Measurements from ENCODE around the gene HAL.

The HAL gene

DNA sequence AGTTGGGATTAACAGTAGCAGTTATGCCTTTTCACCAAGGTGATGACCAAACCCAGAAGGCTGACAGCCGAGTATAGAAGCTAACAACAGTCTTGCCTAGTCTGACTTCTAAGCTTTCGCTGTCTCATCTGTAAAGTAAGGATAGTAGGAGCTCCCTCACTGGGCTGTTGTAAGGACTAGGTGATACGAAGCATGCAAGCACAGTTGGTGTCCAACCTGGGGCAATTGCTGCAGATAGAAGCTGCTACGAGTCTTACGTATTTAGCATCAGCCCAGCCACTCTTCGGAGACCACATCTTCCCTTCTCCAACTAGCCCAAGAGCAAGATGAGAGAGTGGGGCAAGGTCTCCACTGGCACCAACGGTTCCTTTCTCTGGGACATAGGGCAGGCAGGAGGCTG lies 6.0 kb downstream of the HAL start:
- Mint-ChIP-seq H3K9me3 (no peaks in the 10 kb centered on the region), H3K27ac (no peak overlapping the region), H3K4me3 (no peak overlapping the region), H3K4me1 (no peaks in the 10 kb centered on the region), H3K36me3 (no peaks in the 10 kb centered on the region)
- ATAC-seq (no peak), DNase-seq (ENCODE audit: low spot score in 2 of 2) (no peak)

DNA sequence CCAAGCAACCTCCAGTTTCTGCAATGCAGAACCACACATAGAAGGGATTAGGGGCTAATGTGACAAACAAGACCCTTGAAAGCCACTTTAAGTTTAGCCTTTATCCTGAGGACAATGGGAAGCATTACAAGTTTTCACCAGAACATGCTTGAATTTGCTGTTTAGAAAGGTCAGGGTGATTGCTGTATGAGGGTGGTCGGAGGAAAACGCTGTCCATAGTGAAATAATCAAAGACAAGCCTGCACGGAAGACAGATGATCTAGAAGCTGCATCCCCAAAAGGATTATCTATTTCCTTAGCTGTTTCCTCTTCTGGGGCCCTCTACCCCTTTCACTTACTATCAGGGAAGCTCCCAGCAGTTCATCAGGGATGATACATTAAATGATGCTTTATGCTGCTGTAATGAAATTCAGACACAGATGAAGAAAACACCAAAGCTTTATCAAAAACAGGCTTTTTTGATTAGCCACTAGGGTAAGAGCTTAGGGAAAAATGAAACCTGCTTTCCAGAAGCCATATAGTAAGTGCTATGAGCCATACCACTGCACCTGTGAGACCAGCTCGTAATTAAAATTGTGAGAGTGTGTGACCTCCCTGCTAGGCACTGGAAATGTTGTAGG lies 6.5 kb downstream of the HAL start:
- ATAC-seq (no peak), DNase-seq (ENCODE audit: low spot score in 2 of 2) (no peak)
- H3K36me3 Mint-ChIP-seq: no peaks in the 10 kb centered on the region
- no peak overlapping the region for H3K27ac Mint-ChIP-seq
- no peak overlapping the region for H3K4me3 Mint-ChIP-seq
- no peaks in the 10 kb centered on the region for H3K4me1 Mint-ChIP-seq
- no peaks in the 10 kb centered on the region for H3K9me3 Mint-ChIP-seq

DNA sequence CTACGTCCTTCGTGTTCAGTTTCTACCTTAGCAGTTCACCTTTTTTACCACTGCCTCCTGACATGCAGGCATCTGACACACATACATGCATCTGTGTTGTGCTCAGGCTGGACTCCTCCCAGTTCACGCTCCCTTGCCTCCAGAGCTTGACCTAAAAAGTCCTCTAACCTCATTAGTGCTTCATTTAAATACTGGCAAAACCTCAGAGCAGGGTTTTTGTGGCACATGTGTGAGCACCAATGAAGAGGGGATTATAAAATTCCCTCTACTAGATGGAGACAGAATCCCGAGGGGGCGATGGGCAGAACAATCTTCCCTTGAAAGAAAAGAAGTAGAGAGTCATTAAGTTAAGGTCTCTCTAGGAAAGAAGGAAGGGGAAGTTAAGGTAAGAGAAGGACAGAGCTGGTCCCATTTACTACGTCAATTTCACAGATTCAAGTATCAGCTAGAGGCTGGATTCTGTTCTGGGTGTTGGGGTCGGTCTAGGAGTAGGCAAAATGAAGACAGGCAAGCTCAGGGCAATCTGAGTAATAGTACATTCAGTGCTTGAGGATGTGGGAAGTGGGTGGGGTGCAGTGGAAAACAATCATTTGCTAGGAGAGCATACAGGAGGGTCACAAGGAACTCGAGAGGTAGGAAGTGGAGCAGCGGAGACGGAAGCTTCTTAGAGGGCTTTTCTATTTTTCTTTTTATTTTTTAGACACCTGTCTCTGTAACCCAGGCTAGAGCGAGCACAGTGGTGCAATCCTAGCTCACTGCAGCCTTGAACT lies 7.5 kb downstream of the HAL start:
- Mint-ChIP-seq H3K27ac (no peak overlapping the region), H3K36me3 (no peaks in the 10 kb centered on the region), H3K4me3 (no peak overlapping the region), H3K9me3 (no peaks in the 10 kb centered on the region), H3K4me1 (no peaks in the 10 kb centered on the region)
- ATAC-seq (no peak), DNase-seq (ENCODE audit: low spot score in 2 of 2) (no peak)

DNA sequence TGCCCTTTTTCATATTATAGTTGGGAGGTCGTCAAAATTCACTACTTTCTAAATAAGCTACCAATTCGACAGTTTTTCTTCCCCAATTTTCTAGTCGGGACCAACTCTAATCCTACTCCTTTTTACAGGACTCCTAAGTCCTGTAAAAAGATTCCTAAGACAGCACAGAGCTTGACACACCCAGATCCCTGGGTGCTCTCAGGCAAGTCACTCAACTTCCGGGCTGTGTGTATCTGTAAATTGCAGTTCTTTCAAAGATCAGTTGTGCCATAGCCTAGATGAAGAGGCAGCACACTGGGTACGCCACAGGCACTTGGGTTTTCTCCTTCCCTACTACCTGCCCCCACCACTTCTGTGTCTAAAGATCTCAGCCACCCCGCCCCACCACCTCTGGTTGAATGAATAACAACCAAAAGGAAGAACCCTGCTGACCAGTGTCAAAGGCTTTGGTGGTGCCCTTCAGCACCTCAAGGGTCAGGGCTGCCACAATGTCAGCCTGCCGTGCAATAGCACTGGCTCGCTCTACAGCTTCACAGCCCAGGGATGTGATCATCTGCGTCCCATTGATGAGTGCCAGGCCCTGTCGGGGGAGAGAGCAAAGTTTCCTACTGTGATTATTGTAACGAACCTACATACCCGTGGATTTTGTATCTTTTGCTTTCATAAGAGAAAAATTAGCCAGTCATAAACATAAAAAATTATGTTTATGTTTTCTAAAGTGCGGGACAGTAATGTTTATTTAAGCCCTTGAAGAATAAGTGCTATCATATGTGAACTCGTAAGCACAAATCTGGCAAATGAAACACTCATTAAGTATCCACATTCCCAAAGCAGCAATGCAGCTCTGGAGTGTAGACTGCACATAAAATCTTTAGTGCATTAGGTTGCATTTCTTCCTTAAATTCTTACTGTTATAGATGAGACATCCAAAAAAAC lies 9.2 kb downstream of the HAL start:
- no peaks in the 10 kb centered on the region for H3K36me3 Mint-ChIP-seq
- H3K27ac Mint-ChIP-seq: no peak overlapping the region
- ATAC-seq: no peak
- H3K4me1 Mint-ChIP-seq: no peaks in the 10 kb centered on the region
- no peaks in the 10 kb centered on the region for H3K9me3 Mint-ChIP-seq
- no peak overlapping the region for H3K4me3 Mint-ChIP-seq
- DNase-seq (ENCODE audit: low spot score in 2 of 2): no peak

DNA sequence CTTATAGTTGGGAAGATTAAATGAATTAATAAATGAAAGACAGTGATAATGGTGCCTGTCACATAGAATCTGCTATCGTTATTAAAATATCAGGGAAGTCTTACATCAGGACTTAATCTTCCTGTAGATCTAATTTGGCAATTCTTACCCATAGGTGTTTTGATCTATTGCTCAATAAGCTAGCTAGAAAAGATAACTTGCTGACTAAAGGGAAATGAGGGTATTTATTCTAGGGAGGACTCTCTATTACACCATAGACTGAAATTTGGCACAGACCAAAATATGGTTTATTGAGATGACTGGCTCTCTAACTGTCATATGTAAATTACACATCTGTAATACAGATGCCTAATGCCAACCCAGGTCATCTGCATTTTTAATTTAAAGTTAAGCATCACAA lies 11.5 kb downstream of the HAL start:
- Mint-ChIP-seq H3K36me3 (no peaks in the 10 kb centered on the region), H3K4me3 (no peak overlapping the region), H3K9me3 (no peaks in the 10 kb centered on the region), H3K4me1 (no peaks in the 10 kb centered on the region), H3K27ac (no peak overlapping the region)
- DNase-seq (ENCODE audit: low spot score in 2 of 2) (no peak), ATAC-seq (no peak)

DNA sequence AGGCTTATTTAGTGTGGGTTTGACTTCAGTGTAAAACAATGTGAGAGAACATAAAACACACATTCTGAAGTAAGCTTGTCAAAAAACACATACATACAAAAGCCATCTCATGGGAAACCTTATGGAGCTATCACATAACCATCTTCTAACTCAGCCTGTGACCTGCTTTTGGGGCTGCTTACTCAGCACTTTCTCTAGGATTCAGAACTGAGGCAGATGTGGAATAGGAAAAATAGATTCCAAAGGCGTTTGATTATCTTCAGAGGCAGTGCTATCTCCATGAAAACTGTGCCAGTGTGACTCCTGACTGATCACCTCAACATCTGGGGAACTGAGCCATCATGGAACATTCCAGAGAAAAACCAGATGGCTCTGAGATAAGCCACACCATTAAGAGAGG lies 13.5 kb downstream of the HAL start:
- Mint-ChIP-seq H3K36me3 (no peaks in the 10 kb centered on the region), H3K9me3 (no peaks in the 10 kb centered on the region), H3K27ac (no peak overlapping the region), H3K4me1 (no peaks in the 10 kb centered on the region), H3K4me3 (no peak overlapping the region)
- ATAC-seq (no peak), DNase-seq (ENCODE audit: low spot score in 2 of 2) (peak in 1 of 2 donors; percentile 34)

DNA sequence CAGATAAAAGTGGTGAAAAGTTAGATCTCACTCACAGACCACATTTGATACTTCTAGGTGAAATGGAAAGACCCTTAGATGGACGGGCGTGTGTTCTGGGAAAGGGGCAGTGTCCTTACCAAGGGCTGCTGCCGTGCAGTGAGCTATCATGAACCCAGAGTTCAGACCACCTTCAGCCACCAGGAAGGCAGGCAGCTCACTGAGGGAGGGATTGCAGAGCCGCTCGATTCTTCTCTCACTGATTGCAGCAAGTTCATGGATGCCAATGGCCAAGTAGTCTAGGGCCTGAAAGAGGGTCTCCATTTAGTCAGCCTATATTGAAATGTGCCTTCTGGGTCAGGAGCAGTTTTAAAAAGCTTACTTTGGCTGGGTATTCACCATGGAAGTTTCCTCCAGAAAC lies 15.7 kb downstream of the HAL start:
- no peak for ATAC-seq
- no peaks in the 10 kb centered on the region for H3K4me1 Mint-ChIP-seq

DNA sequence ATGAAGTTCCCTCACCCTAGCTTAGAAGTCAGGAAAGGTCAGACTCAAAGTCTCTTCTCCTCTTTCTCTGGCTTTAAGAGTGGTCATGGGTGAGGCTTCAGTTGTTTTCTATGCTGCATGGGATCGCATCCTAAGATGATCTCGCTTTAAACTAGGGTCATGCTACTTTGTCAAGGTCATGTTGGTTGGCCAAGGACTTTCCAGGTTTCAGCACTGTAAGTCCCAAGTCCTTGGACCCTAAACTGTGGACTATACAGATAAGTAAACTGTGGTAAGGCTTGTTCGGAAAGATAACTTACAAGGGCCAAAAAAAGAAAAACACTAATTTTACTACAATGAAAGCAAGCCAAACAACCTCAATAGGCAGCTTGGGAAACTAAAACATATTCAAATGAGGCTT lies 17.4 kb downstream of the HAL start:
- ATAC-seq: no peak
- no peaks in the 10 kb centered on the region for H3K36me3 Mint-ChIP-seq
- H3K4me3 Mint-ChIP-seq: no peak overlapping the region

More for the DNA sequence above, 15.7 kb downstream of the HAL start:
- no peaks in the 10 kb centered on the region for H3K36me3 Mint-ChIP-seq
- H3K27ac Mint-ChIP-seq: no peak overlapping the region
- no peaks in the 10 kb centered on the region for H3K9me3 Mint-ChIP-seq
- H3K4me3 Mint-ChIP-seq: no peak overlapping the region
- DNase-seq (ENCODE audit: low spot score in 2 of 2): no peak

DNA sequence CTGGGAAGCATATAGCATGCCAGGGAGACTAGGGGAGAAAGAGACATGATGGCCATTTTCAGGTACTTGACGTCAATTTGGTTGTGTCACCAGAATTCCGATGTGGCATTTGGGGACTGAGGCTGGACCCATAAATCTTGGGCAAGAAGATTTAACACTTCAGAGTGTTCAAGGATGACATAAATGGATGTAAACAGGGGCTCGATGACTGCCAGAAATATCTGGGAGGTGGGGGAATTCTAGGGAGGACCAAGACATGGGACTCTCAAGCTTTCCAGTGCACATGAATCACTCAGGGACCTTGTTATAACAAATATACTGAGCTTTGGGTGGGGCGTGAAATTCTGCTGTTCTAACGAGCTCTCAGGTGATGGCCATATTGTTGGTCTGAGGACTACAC lies 17.8 kb downstream of the HAL start:
- Mint-ChIP-seq H3K27ac (no peak overlapping the region), H3K4me3 (no peak overlapping the region), H3K9me3 (no peaks in the 10 kb centered on the region), H3K36me3 (no peaks in the 10 kb centered on the region), H3K4me1 (no peaks in the 10 kb centered on the region)
- no peak for DNase-seq (ENCODE audit: low spot score in 2 of 2)
- no peak for ATAC-seq

More for the DNA sequence above, 17.4 kb downstream of the HAL start:
- Mint-ChIP-seq H3K9me3 (no peaks in the 10 kb centered on the region), H3K4me1 (no peaks in the 10 kb centered on the region), H3K27ac (no peak overlapping the region)
- DNase-seq (ENCODE audit: low spot score in 2 of 2): no peak

DNA sequence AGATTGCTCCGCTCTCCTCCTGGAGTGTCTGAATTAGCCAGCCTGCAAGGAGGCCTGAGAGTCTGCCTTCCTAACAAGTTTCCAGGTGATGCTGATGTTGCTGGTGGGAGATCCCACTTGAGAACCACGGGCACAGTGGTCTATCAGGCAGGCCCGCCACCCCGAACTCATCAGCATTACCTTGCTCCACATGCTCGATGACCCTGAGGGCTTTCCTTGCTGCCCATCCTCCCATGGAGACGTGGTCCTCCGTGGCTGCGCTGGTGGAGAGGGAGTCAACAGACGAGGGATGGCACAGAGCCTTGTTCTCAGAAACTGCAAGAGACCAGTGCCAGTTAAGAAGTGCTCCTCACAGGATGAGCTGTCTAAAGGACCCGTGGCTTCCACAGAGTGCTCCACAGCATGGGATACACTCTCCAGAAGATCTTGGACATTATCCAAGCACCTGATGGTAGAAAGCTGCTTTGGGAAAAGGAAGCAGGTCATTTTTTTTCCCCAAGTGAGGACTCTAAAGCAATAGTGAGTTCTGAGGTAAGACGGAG lies 18.3 kb downstream of the HAL start:
- no peak overlapping the region for H3K27ac Mint-ChIP-seq
- ATAC-seq (no peak), DNase-seq (ENCODE audit: low spot score in 2 of 2) (no peak)
- no peak overlapping the region for H3K4me3 Mint-ChIP-seq
- no peaks in the 10 kb centered on the region for H3K4me1 Mint-ChIP-seq
- no peaks in the 10 kb centered on the region for H3K9me3 Mint-ChIP-seq
- no peaks in the 10 kb centered on the region for H3K36me3 Mint-ChIP-seq

DNA sequence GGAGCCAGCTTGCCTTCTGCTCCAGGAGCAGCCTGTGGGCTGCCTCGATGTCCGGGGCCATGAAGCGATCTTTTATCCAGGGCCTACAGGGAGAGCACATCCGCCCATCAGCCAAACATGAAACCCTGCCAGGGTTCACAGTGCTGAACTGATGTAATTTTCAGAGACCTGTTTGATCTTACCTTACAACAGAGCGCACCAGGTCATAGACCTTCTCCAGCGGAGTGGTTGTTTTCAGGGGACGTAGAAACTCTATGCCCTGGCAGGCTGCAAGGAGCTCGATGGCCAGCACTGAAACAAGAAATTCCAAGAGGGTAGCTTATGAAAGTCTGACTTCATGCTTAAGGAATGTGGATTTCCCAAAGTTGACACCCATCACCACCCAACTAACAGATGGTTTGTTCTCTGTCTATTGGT lies 19.7 kb downstream of the HAL start:
- no peaks in the 10 kb centered on the region for H3K36me3 Mint-ChIP-seq

DNA sequence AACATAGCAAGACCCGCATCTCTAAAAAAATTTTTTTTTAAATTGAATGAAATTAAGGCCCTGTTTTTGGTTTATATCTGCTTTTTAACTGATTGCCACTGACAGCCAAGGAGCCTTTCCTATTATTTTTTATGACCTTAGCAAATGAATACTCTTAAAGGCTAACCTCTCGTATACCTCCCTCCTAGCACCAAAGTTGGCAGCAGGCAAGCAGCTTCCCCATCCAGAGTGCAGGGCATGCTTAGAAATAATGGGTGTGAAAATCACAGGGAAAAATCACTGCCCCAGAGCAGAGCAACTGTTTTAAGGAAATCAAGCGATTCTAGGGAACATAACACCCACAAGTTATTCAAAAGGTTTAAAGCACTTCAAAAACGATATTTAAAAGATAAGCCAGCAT lies 20.7 kb downstream of the HAL start:
- ATAC-seq: no peak
- no peak for DNase-seq (ENCODE audit: low spot score in 2 of 2)
- no peaks in the 10 kb centered on the region for H3K9me3 Mint-ChIP-seq
- no peak overlapping the region for H3K4me3 Mint-ChIP-seq
- no peaks in the 10 kb centered on the region for H3K4me1 Mint-ChIP-seq
- H3K36me3 Mint-ChIP-seq: no peaks in the 10 kb centered on the region
- no peak overlapping the region for H3K27ac Mint-ChIP-seq

More for the DNA sequence above, 19.7 kb downstream of the HAL start:
- DNase-seq (ENCODE audit: low spot score in 2 of 2) (no peak), ATAC-seq (no peak)
- Mint-ChIP-seq H3K27ac (no peak overlapping the region), H3K9me3 (no peaks in the 10 kb centered on the region), H3K4me3 (no peak overlapping the region), H3K4me1 (no peaks in the 10 kb centered on the region)

DNA sequence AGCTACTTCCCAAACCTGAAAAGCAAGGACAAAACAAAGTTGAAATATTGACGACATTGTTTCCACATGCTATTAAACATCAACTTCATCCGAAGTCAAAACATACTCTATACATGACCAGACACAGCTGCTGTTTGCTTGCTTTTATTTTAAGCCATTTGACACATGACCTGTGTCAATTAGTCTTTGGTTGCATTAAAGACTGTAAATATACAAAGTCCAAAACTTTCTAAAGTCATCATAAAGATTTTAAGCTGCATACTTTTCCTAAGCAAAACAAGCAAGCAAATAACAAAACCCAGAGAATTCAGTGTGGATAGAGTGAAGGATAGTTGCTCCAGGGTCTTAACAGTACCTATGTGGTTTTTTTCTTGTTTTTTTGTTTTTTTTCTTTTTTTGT lies 21.8 kb downstream of the HAL start:
- Mint-ChIP-seq H3K36me3 (no peaks in the 10 kb centered on the region), H3K9me3 (no peaks in the 10 kb centered on the region), H3K4me3 (no peak overlapping the region), H3K27ac (no peak overlapping the region), H3K4me1 (no peaks in the 10 kb centered on the region)
- DNase-seq (ENCODE audit: low spot score in 2 of 2): no peak
- no peak for ATAC-seq

DNA sequence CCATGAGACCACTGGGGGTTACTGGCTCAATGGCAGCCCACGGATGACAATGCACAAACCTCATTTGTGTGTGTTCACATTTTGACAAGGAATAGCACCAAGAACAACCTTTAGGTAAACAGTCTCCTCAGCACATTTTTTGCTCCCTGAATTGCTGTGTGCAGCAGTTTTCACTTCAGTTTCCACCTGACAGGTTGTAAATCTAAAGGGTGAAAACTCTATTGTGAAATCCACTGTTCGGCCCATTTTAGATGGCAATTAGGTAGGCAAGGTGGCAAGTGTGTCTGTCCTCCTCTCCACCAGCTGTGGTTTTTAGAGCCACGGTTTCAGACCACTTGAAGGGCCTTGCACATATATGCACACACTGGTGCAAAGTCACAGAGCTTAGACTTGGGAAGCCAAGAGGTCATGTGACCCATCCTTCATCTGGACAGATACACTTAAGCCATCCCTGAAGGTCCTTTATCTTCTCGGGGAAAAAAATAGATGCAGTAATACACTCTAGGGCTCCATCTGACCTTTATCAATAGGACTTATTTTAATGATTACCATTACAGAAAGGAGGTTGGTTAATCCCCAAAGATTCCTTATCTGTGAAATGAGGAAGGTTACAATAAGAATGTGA lies 23.2 kb downstream of the HAL start:
- ATAC-seq (no peak), DNase-seq (ENCODE audit: low spot score in 2 of 2) (no peak)
- H3K36me3 Mint-ChIP-seq: no peaks in the 10 kb centered on the region
- no peak overlapping the region for H3K27ac Mint-ChIP-seq
- no peaks in the 10 kb centered on the region for H3K9me3 Mint-ChIP-seq
- no peaks in the 10 kb centered on the region for H3K4me1 Mint-ChIP-seq
- H3K4me3 Mint-ChIP-seq: no peak overlapping the region

DNA sequence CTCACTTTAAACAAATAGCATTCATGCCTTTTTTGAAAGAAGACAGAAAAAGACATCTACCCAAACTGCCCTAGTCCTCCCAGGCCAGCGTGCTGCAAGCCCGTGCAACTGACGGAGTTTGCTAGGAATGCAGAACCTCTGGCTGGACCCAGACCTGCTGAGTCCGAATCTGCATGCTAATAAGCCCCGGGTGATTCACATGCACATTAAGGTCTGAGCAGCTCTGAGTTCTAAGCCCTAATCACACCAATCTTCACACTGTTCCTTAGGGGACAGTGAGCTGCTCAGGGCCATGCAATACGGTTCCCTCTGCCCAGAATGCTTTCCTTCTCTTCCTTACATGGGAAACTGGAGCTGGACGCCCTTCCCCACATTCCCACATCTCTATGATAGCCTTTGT lies 25.2 kb downstream of the HAL start:
- H3K4me3 Mint-ChIP-seq: no peak overlapping the region
- no peak overlapping the region for H3K27ac Mint-ChIP-seq
- H3K9me3 Mint-ChIP-seq: no peaks in the 10 kb centered on the region
- DNase-seq (ENCODE audit: low spot score in 2 of 2) (peak in 1 of 2 donors; percentile 25), ATAC-seq (no peak)
- H3K36me3 Mint-ChIP-seq: no peaks in the 10 kb centered on the region
- no peaks in the 10 kb centered on the region for H3K4me1 Mint-ChIP-seq
